HT-29 (cell line): ENCODE results near the gene RBFOX1. TPM values are rescaled to one million over a fixed set of nuclear protein-coding genes. Genes with fewer than 3 reads are reported as not detected.

Experiments
- DNase-seq: peaks from one replicate; pipeline ENCODE4 v3.0.0-alpha.2; 2015; ENCODE audit warnings: low spot score
- total RNA-seq: library from RNA; depleted of rRNA; stranded (reverse); fragments of >200 nt; shearing (Covaris generic); gene quantifications from 2 replicates; pipeline ENCODE4 v1.2.3, GENCODE V29; 2014

RBFOX1 gene
- total RNA-seq, 1 experiment from 2014 or later, result not detected

DNA sequence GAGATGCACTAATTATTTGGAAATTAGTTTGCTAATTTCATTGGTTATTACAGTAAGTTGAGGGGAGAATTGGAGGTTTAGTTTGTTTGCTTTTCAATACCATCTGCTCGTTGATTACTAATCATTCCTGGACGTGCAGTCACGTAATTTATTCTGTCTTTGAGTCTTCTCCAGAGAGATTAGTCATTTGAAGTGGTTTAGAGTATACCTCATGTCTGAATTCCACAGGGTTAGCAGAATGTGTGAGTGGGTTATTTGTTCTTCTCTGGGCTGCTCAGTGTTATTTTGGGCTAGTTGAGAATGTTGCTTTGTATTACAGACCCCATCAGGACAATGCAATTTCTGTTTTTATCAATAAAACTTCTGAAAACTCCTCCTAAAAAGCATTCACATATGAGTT is 265.0 kb downstream of the RBFOX1 start:
- no peak for DNase-seq

DNA sequence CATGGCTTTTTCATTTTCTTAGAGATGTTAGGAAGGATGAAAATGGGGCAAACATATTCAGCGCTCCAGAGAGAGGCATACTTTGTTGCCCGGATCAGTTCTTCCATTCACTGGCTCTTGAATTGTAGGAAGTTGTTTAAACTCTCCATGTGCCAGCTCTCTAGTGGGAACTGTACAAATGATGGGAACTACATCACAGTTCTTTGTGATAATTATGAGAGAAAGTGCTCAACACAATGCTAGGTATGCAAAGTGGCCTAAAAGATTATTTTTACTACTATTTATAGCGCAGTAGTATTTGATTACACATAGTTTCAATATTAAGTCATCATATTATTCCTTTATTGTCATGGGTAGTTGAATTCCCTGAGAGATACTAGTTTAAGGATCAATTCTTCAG is 268.5 kb downstream of the RBFOX1 start:
- DNase-seq, result no peak

DNA sequence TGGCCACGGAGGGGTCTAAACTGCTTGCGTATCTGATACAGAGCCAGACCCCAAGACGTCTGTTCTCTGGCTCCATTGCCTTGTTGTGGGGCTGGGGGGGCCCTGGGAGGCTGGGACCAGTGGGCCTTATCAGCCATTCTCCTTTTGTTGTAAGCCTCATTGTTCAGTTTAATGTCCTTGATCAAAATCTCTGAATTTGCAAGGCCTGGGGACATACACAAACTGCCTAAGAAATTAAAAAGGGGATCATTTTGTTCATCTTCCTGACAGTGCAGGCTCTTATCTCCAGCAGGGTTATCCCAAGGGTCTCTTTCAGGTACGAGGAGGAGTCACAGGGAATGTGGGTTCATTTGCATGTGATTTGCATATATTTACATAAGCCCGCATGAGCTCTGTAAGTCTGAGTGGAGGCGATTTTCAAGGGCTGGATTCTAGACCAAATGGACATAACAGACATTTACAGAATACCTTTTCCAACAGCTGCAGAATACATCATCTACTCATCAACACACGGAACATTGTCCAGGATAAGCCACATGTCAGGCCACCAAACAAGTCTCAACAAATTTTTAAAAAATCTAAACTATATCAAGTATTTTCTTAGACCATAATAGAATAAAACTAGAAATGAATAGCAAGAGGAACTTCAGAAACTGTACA is 269.8 kb downstream of the RBFOX1 start:
- DNase-seq, result no peak

DNA sequence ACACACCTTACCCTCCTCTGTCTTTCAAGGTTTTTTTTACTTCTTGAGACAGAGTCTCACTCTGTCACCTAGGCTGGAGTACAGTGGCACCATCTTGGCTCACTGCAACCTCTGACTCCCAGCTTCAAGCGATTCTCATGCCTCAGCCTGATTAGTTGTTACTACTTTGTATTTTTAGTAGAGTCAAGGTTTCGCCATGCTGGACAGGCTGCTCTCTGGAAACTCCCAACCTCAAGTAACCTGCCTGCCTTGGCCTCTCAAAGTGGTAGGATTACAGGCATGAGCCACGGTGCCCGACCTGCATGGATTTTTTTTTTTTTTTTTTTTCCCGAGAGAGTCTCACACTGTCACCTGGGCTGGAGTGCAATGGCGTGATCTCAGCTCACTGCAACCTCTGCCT is 273.2 kb downstream of the RBFOX1 start:
- DNase-seq, result no peak

DNA sequence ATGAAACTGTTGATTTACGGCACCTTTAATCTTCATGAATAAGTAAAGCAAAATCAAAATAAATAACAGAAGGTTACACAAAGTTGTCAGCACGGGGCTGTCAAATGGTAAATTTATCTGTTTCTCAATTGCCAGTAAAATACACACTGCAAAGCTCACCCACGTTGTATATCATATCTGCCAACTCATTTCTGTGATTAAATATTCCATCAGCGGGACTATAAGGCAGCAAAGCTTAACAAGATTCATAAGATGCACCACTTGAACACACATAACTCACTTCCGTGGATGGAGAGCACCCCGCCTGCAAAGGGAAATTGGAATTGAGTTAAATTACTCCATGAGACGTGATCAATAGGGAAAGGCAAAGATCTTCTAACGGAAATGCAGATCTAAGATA is 280.0 kb downstream of the RBFOX1 start:
- no peak for DNase-seq

DNA sequence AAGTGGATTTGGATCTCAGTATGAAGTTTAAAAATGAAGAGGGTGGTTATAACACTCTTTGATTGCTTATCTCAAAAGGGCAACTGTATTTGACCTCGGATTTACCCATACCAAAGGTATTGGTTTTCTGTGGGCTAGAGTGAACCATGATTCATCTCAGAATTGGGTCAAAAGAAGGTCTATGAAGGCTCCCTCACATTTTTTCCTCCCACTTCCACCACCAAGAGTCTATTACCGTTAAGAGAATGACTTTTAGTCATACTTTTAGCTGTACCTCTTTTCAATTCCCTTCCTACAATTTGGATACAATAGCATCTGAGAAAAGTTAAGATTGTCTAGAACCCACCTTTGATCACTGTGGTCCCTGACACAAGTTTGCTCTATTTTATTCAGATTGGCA is 280.9 kb downstream of the RBFOX1 start:
- DNase-seq, result no peak

DNA sequence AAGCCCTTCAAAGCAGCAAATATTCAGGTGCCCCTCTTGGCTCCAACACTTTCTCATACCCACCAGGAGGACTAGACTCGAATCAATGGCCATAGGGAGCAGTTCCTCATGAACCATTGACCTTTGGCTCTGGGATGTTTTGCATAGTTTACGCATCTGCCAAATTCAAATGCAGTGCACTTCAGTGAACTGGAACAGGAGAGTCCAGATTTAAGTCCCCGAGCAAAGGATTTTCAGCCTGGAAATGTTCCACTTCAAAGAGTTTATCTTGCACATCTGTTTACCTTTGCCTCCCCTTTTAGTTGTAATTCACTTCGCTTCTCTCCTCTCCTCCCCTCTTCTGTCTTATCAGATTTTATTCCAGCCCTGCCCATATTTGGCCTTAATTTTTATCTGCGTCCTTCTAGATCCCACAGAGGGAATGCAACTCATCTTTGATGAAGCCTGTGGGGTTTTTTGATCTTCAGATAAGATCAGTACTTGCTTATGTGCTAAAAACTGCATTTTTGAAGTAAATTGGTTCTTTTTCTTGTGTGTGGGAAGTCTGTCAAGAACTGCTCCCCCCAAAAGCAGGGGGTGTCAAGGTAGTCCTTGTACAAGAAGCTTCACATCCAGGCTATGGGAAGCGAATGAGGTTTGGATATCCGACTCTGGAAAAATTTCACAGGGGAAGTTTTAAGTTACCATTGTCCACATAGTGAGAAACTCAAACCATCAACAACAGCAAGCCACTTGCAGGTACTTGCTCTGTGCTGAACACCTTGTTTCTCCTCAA is 281.6 kb downstream of the RBFOX1 start:
- no peak for DNase-seq

DNA sequence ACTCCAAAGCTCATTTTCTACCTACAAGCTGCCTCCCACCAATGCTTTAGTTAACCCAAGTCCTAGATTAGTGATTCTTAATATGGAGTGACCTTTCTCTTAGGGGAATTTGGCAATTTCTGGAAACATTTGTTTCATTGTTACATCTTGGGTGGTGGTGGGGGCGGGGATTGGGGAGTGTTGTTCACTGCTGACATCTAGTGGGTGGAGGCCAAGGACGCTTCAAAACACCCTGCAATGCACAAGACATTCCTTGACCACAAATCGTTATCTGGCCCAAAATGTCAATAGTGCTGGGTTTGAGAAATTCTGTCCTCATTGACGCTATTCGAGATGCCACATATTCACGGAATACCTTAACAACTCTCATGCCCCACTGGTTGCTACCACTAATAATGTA is 282.9 kb downstream of the RBFOX1 start:
- peak; percentile 8 for DNase-seq

DNA sequence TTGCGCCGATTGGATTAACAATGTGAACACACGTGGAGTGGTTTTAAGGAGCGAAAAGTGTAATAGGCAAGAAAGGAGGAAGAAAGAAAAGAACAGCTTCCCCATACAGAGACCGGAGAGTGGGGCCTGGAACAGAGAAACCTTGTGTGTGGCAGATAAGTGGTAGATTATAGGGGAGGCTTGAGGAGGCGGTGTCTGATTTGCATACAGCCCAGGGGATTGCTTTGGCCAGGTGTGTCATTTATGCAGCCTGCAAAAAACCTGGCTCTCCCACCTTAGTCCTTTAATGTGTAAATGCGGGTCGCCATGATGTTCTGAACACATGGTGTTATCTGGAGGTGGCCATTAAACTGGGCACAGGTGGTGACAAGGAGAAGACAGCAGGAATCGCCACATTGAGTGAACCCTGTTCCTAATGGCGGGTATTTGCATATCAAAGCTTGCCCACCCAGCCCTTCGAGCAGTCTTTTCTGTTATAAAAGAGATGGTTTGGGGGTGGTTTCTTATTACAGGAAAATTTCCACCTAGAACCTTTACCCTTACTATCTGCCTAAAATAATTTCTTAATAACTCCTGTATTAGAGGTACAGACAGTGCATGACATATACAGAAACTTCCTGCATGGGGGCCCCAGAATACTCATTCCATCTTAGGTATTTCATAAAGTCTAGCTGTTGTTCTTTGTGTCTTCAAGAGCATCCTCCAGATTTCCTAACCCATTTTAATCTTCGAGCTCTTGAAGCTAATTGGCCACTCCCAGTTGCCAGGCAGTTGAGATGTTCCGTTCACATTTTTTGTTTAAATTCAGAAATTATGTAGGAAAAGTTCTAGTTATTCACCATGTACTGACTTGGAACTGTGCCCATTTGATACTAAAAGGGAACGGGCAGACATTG is 292.5 kb downstream of the RBFOX1 start:
- DNase-seq, result no peak

DNA sequence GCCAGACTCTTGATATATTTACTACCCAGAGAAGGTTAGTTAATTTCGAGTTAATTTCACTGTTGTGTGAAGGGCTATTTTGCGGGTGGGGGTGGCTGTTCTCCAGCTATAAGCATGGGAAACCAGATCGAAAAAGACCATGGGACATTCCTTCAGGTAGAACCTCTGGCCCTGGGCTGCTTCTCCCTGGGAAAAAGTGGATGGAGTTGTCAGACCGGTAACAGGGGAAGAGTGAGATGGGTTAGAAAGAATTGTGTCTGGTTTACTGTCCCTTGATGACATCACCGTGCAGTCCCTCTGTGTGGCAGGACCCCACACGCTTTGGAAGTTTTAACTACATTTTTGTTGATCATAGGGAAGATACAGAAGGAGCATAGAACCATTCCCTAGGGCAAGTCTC is 296.3 kb downstream of the RBFOX1 start:
- DNase-seq, result no peak

DNA sequence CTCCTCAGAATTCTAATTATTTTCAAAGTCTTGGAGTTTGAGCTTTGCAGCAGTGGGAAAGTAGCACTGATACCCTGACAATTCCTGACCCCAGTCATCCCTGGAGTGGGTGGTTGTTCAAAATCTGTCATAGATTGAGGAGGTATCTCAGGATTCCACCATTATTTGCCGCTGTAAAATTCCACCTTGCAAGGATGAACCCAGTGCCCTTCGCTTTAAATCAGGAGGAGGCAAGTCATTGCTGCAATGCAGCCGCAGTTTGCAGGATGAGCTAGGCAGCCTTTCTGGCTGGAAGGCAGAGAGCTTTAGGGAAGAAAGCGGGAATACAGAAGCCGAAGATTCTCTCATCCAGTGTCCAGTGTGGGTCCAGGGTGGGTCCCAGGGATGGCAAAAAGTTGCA is 296.9 kb downstream of the RBFOX1 start:
- DNase-seq, result no peak

DNA sequence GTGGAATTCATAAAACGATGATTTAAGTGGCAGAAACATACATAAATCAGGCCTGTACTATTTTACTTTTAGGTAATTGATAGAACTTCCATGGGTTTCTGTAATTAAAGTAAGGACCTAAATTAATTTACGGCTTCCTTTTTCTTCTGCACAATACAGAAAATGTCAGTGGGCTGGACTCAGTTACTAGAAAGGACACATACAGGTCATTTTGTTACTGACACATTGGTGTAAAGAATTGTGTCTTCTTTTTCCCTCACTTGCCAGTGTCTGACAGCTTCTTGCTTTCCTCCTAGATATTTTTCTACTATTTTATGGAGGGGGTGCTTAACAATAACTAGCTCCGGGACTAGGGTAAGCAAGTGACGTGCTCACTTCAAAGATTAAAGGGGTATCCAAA is 304.8 kb downstream of the RBFOX1 start:
- DNase-seq, result no peak

DNA sequence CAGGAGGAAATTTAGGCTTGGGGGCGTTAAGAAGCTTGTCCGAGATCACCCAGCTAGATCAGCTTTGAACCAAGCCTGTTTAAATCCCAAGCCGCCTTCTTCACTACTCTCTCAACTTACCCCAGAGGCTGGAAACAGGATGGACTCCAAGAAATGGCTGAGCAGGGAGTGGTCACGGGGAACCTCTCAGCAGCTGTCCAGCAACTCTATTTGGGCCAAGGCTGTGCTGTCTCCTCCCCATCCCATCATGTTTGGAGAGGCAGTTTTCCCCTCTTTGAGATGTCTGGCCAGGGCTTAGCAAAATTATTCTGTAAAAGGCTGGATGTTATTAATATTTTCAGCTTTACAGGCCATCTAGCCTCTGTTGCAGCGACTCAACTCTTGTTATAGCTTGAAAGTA is 305.7 kb downstream of the RBFOX1 start:
- DNase-seq, result no peak

DNA sequence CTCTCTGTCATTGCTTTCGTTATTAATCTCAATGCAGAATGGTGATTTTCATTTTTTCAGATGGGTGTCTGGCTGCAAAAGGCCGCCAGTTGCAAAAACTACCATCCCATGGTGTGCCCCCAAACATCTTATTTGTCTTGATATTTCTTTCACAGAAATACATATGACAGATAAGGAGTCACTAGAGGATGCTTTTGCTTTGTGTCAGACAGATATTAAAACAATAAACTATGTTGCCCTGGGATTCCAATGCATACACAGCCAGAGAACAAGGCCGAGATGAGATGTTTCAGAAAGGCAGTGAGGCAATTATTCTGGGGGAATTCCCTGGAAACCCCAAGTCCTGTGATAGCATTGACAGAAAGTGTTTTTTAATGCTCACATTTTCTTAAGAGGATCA is 307.7 kb downstream of the RBFOX1 start:
- no peak for DNase-seq

DNA sequence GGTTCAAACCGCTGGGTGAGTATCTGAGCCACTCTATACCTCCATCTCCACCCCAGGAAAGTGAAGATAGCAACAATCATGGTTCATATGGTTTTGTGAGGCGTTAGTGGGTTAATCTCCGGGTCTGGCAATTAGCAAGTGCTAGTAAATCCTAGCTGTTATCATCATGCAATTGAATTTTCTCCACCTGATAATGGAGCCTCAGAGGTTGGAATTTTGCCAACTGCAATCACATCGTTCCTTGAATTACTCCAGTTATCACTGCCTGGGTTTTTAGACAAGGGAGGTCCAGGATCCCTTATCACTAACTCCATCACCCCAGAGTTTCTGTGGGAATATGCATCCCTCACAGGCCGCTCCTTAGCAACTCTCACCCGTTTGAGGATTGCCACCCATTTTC is 311.5 kb downstream of the RBFOX1 start:
- no peak for DNase-seq

DNA sequence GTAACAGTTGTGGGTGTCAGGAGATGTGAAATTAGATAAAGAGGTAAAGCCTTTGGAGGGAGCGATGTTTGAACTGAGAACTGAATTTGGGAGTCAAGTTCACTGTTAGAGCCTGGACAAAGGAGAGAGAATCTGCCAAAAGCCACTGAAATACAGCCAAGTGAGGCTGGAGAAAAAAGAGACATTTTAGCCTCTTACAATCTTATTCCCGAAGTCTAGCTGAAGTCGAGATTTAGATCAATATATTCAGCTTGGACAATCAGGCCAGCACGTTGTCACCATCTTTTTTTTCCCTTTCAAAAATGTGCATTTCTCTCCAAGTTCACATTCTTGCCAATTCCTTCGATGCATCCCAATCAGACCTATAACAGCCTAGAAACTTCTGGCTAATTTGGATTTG is 312.2 kb downstream of the RBFOX1 start:
- DNase-seq, result no peak

DNA sequence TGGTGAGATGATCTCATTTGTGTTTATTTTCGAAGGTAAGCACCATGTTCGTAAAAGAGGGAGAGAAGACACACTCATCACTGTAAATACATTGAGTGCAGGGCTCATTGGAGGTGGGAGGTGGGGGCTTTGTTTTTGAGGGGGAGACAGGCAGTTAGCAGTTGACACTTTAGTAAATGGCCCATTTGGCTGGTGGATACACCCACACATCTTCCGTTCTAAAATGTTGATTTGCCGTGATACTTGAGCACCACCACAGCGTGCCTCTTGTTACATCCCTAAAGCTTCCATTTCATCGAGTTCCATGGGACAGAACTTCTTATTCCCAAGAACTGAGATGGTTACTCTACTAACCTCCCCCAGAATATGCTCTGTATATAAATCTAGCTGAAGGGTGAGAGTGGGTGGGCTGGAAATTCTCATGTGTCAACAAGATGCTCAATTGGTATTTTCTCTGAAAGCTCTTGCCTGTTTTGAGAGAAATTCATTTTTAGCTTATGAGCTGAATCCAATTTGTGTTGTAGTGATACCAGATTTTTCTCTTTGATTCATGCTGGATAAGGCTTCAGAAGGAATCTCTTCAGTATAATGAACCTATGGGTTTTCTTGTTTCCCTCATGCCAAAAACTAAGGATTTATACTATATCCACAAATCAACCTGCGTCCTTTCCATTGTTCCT is 314.3 kb downstream of the RBFOX1 start:
- no peak for DNase-seq

DNA sequence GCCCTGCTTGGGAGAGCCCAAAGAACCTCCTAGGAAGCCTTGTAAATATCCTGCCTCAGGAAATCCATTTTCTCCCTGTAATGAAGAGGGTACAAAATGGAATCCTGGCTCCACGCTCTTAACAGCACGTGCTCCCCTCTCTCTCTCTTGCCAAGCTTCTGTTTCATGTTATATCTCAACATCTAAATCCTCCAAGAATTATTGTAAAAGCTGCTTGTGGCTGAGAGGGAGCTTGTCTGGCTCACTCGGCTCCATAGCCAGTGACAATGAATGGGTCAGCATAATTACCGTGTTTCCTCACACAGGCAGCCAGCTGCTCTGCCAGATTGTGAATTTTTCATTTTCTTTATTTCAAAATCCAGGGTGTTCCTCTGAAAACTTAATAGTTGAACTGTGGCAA is 317.8 kb downstream of the RBFOX1 start:
- no peak for DNase-seq

DNA sequence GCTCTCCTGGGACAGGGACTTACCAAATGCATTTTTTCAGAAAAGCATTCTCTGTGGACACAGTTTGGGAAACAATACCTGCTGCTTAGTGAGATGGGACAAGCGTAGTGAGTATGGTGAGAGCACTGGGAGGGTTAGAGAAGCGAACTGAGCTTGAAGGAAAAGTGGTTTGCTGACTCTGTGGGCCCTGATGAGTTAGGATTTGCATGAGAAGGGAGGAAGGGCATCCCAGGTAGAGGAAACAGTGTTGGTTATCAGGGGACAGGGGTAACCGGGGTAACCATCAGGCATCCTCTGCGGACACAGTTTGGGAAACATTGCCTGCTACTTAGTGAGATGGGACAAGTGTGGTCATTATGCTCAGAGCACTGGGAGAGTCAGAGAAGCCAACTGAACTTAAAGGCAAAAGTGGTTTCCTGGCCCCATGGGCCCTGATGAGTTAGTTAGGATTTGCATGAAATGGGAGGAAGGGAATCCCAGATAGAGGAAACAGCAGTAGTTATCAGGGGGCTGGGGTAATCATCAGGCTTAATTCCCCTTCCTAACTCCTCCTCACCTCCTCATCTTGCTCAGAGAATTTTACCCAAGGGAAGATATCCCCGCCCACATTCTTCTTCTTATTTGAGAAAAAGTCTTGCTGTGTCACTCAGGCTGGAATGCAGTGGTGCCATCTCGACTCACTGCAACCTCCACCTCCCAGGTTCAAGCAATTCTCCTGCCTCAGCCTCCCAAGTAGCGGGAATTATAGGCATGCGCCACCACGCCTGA is 319.3 kb downstream of the RBFOX1 start:
- DNase-seq, result no peak

DNA sequence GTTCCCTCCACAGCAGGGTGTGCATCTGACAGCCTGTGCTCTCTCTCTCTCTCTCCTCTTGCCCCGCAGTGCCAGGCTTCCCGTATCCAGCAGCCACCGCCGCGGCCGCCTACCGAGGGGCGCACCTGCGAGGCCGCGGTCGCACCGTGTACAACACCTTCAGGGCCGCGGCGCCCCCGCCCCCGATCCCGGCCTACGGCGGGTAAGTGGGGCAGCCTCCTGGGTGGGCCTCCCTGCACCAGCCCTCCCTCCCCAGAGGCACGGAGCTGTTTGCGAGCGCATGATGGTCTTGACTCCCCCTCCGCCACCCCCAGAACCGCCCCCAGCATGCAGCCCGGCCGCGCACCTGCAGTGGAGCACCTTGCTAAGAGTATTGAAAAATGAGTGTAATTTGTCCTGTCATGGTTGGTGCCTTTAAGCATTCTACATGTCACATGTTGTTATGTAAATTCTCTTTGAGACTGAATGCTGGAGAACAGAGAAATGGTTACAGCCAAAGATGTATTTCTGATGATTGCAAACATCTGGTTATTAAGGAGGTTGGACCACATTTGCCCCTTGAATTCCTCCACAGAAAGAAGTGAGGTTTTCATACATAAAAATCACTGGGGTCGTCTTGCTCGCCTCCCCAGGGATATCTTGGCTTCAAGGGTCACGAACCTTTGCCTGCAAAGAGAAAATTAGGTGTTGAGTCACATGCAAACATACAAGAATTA is 321.3 kb downstream of the RBFOX1 start:
- no peak for DNase-seq
